HepG2 (cell line): ENCODE measurements around the gene TK1. TPM values are rescaled to one million over a fixed set of nuclear protein-coding genes. Genes with fewer than 3 reads are reported as not detected.
A peak's percentile ranks its signal among the peaks of the same experiment; 100 is the strongest.

ENCODE experiments used
- ARID2 ChIP-seq: sonication (generic); formaldehyde crosslinking; IDR thresholded peaks from 2 replicates; pipeline ENCODE4 v1.8.1; 2022; ENCODE audit warnings: mild to moderate bottlenecking, missing genetic modification reagents, borderline replicate concordance
- CERS6 ChIP-seq: sonication (generic); formaldehyde crosslinking; IDR thresholded peaks from 2 replicates; pipeline ENCODE4 v1.5.0; 2020; ENCODE audit warnings: missing genetic modification reagents
- DDIT3 ChIP-seq: sonication (generic); formaldehyde crosslinking; IDR thresholded peaks from 2 replicates; pipeline ENCODE4 v1.4.0; 2020; ENCODE audit warnings: mild to moderate bottlenecking, missing genetic modification reagents
- DNMT1 ChIP-seq: sonication (generic); formaldehyde crosslinking; IDR thresholded peaks from 2 replicates; pipeline ENCODE4 v1.5.1; 2020; ENCODE audit warnings: mild to moderate bottlenecking, missing genetic modification reagents
- IRF1 ChIP-seq: sonication (generic); formaldehyde crosslinking; IDR thresholded peaks from 2 replicates; pipeline ENCODE4 v1.4.0; 2020; ENCODE audit warnings: low read depth, mild to moderate bottlenecking, missing genetic modification reagents
- NFE2 ChIP-seq: sonication (generic); formaldehyde crosslinking; IDR thresholded peaks from 2 replicates; pipeline ENCODE4 v1.4.0; 2020; ENCODE audit warnings: missing genetic modification reagents
- RBAK ChIP-seq: sonication (generic); formaldehyde crosslinking; IDR thresholded peaks from 2 replicates; pipeline ENCODE4 v1.5.1; 2020; ENCODE audit warnings: mild to moderate bottlenecking, missing genetic modification reagents
- SMYD3 ChIP-seq: sonication (generic); formaldehyde crosslinking; IDR thresholded peaks from 2 replicates; pipeline ENCODE4 v1.8.1; 2023; ENCODE audit warnings: mild to moderate bottlenecking, missing genetic modification reagents
- STAT6 ChIP-seq: sonication (generic); formaldehyde crosslinking; IDR thresholded peaks from 2 replicates; pipeline ENCODE4 v1.4.0; 2020; ENCODE audit warnings: missing genetic modification reagents, mild to moderate bottlenecking, borderline replicate concordance
- ZBTB7B ChIP-seq: sonication (generic); formaldehyde crosslinking; IDR thresholded peaks from 2 replicates; pipeline ENCODE4 v1.4.0; 2020; ENCODE audit warnings: missing genetic modification reagents
- ZNF431 ChIP-seq: sonication (generic); formaldehyde crosslinking; IDR thresholded peaks from 2 replicates; pipeline ENCODE4 v1.9.0; 2022; ENCODE audit warnings: missing genetic modification reagents, low read depth, mild to moderate bottlenecking, borderline replicate concordance
- ZNF547 ChIP-seq: sonication (generic); formaldehyde crosslinking; IDR thresholded peaks from 2 replicates; pipeline ENCODE4 v1.5.1; 2020; ENCODE audit warnings: mild to moderate bottlenecking, missing genetic modification reagents
- ZNF768 ChIP-seq: sonication (generic); formaldehyde crosslinking; IDR thresholded peaks from 2 replicates; pipeline ENCODE4 v1.4.0; 2020; ENCODE audit warnings: missing genetic modification reagents
- ZNF792 ChIP-seq: IDR thresholded peaks from 2 replicates; pipeline ENCODE4 v1.6.1; 2016
- ZNF878 ChIP-seq: sonication (generic); formaldehyde crosslinking; IDR thresholded peaks from 2 replicates; pipeline ENCODE4 v1.8.1; 2023; ENCODE audit warnings: mild to moderate bottlenecking, missing genetic modification reagents, moderate library complexity
- polyA plus RNA-seq, 8 experiments: library from polyadenylated mRNA; depleted of rRNA in 3 of 8; stranded (reverse) in 7 of 8; unstranded in 1 of 8; fragments of >200 nt; fragmentation: Illumina TruSeq in 4 of 8; extraction: Trizol in 4 of 8; gene quantifications; 2 replicates each; pipeline versions ENCODE4 v1.2.1 to v1.2.3, GENCODE V29; 2011 to 2016; ENCODE audit warnings: low read depth in 4 of 8, missing spikeins in 1 of 8, mixed read lengths in 1 of 8; ENCODE audit not compliant: insufficient read depth in 1 of 8
- total RNA-seq, 5 experiments: library from RNA; depleted of rRNA; stranded (reverse); fragments of >200 nt; fragmentation: Illumina TruSeq; extraction: Trizol; gene quantifications; 2 replicates each; pipeline ENCODE4 v1.2.3, GENCODE V29; 2016; ENCODE audit warnings: low read depth in 1 of 5
- TF ChIP-seq, protein P1 (sequence below): sonication (generic); formaldehyde crosslinking; IDR thresholded peaks from 2 replicates; pipeline ENCODE4 v1.5.1; 2020; ENCODE audit warnings: missing genetic modification reagents, mild to moderate bottlenecking, borderline replicate concordance
- TF ChIP-seq, protein P2 (sequence below): sonication (generic); formaldehyde crosslinking; IDR thresholded peaks from 2 replicates; pipeline ENCODE4 v1.5.0; 2020; ENCODE audit warnings: mild to moderate bottlenecking, missing genetic modification reagents, moderate library complexity
- TF ChIP-seq, protein P3 (sequence below): sonication (generic); formaldehyde crosslinking; IDR thresholded peaks from 2 replicates; pipeline ENCODE4 v1.5.1; 2020; ENCODE audit warnings: missing genetic modification reagents, mild to moderate bottlenecking, borderline replicate concordance
- TF ChIP-seq, protein P4 (sequence below): sonication (generic); formaldehyde crosslinking; IDR thresholded peaks from 2 replicates; pipeline ENCODE4 v1.4.0; 2020; ENCODE audit warnings: missing genetic modification reagents, low read depth, mild to moderate bottlenecking, borderline replicate concordance

TK1 gene
- total and polyA plus RNA-seq, 2 of the 13 experiments (the other 11 are each of a cell fraction or from before 2014, with no cell fraction given): 45.0 to 96.0 TPM

DNA sequence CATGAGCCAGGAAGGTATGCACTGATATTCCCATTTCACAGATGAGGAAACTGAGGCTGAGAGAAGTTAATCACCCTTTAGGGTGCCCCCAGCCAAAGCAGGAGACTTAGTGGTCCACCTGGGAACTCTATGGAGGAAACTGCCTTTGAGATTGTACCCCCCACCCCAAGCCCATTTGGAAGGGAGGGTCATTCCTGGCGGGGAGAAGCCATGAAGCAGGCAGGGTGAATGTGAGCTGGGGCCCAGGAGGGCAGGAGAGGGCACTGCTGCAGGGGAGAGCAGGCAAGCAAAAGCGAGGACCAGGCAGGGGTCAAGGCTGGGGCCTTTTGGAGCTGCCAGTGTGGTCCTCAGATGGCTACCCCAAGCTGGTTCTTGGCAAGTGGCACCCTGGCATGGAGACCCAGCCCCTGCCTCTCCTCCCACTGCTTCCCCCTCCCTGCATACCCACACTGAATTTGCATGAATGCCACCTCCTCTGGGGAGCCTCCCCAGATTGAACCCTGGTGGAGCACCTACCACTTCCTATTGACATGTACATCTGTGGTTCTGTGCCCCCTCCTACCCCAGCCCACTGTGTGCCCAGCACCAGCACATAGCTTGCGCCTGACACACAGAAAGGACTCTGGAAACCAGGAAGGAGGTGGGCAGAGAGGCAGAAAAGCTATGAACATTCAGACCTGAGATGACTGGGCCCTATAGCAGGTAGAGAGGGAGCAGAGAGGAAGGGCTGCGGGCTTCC, 57.3 kb downstream of the TK1 start (continued):
- TF ChIP-seq, protein P1, sequence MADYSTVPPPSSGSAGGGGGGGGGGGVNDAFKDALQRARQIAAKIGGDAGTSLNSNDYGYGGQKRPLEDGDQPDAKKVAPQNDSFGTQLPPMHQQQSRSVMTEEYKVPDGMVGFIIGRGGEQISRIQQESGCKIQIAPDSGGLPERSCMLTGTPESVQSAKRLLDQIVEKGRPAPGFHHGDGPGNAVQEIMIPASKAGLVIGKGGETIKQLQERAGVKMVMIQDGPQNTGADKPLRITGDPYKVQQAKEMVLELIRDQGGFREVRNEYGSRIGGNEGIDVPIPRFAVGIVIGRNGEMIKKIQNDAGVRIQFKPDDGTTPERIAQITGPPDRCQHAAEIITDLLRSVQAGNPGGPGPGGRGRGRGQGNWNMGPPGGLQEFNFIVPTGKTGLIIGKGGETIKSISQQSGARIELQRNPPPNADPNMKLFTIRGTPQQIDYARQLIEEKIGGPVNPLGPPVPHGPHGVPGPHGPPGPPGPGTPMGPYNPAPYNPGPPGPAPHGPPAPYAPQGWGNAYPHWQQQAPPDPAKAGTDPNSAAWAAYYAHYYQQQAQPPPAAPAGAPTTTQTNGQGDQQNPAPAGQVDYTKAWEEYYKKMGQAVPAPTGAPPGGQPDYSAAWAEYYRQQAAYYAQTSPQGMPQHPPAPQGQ (CRISPR knock-in tag): no peak
- no peak for TF ChIP-seq DNMT1 (CRISPR knock-in tag)
- TF ChIP-seq, protein P2, sequence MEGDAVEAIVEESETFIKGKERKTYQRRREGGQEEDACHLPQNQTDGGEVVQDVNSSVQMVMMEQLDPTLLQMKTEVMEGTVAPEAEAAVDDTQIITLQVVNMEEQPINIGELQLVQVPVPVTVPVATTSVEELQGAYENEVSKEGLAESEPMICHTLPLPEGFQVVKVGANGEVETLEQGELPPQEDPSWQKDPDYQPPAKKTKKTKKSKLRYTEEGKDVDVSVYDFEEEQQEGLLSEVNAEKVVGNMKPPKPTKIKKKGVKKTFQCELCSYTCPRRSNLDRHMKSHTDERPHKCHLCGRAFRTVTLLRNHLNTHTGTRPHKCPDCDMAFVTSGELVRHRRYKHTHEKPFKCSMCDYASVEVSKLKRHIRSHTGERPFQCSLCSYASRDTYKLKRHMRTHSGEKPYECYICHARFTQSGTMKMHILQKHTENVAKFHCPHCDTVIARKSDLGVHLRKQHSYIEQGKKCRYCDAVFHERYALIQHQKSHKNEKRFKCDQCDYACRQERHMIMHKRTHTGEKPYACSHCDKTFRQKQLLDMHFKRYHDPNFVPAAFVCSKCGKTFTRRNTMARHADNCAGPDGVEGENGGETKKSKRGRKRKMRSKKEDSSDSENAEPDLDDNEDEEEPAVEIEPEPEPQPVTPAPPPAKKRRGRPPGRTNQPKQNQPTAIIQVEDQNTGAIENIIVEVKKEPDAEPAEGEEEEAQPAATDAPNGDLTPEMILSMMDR (CRISPR knock-in tag): no peak
- no peak for TF ChIP-seq ZNF768
- no peak for TF ChIP-seq DDIT3 (CRISPR knock-in tag)
- TF ChIP-seq ZBTB7B (CRISPR knock-in tag): no peak
- TF ChIP-seq NFE2: no peak
- no peak for TF ChIP-seq STAT6 (CRISPR knock-in tag)
- no peak for TF ChIP-seq RBAK (CRISPR knock-in tag)
- TF ChIP-seq, protein P3, sequence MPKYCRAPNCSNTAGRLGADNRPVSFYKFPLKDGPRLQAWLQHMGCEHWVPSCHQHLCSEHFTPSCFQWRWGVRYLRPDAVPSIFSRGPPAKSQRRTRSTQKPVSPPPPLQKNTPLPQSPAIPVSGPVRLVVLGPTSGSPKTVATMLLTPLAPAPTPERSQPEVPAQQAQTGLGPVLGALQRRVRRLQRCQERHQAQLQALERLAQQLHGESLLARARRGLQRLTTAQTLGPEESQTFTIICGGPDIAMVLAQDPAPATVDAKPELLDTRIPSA (CRISPR knock-in tag): no peak
- no peak for TF ChIP-seq CERS6 (CRISPR knock-in tag)
- TF ChIP-seq SMYD3 (CRISPR knock-in tag): no peak
- TF ChIP-seq, protein P4, sequence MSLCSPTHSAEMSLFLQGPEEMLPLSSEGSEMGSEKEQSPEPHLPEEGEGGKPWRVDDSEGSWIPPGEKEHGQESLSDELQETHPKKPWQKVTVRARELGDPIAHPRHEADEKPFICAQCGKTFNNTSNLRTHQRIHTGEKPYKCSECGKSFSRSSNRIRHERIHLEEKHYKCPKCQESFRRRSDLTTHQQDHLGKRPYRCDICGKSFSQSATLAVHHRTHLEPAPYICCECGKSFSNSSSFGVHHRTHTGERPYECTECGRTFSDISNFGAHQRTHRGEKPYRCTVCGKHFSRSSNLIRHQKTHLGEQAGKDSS (CRISPR knock-in tag): 0 out of 2 replicates have a peak, but pooled peaks have one; percentile 22
- no peak for TF ChIP-seq ZNF547 (CRISPR knock-in tag)
- no peak for TF ChIP-seq ZNF792 (CRISPR knock-in tag)
- no peak for TF ChIP-seq ARID2 (CRISPR knock-in tag)
- no peak for TF ChIP-seq ZNF878 (CRISPR knock-in tag)
- TF ChIP-seq IRF1 (CRISPR knock-in tag): no peak
- TF ChIP-seq ZNF431 (CRISPR knock-in tag): no peak
